CD4-positive, alpha-beta T cell treated with Interleukin-17A for 4 hours (primary cell): ENCODE data around the gene ADK.

Experiments used
- DNase-seq: peaks from one replicate; pipeline ENCODE4 v3.0.0-alpha.2; 2020; ENCODE audit warnings: mixed read lengths

The ADK gene

DNA sequence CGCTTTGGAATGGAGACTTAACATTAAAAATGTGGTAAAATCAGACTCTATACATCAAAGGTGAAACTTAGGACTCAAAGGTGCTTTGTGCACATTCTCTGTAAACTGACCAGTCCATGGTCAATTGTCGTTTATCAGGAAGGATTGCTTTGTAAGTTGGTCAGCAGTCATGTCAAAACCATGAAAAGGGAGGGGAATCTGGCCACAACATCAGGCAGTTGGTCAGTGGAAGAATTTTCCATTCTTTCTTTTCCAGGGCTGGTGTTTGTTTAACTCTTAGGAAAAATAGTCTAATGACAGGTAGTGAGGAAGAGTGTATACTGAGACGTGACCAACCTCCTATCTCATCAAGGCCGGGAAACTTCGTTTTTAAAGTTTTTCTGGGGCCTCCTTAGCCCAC is 226.5 kb downstream of the ADK start:
- DNase-seq, result no peak

DNA sequence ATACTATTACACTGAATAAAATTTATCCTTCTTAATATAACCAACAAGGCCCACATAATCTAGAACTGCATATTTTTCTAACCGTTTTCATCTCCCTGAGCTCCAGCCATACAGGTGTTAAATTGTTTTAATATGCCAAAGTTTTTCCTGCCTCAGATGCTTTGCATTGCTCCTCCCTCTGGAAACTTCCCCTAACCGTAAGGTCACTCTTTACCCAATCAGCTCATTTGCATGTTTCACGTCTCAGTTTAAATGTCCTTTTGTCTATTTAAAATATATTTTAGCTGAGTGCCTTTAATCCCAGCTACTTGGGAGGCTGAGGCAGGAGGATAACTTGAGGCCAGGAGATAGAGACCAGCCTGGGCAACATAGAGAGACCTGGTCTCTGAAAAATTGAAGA is 228.5 kb downstream of the ADK start:
- no peak for DNase-seq

DNA sequence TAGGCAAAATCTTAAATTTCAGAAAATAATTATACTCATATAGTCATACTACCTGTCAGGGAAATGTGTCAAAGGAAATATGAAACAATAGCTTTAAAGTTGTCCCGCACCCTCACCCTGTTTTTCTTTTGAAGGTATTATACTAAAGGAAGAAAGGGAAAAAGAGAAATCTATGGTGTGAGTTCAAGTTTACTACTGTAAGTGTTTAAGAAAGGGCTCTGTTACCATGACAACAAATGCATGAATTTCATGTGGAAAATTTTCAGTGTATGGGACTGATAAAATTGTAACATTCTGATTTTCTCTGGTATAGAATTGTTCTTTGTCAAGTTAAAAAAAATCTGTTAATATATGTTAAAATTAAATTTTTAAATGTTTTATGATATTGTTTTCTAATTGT is 229.8 kb downstream of the ADK start:
- DNase-seq, result no peak

DNA sequence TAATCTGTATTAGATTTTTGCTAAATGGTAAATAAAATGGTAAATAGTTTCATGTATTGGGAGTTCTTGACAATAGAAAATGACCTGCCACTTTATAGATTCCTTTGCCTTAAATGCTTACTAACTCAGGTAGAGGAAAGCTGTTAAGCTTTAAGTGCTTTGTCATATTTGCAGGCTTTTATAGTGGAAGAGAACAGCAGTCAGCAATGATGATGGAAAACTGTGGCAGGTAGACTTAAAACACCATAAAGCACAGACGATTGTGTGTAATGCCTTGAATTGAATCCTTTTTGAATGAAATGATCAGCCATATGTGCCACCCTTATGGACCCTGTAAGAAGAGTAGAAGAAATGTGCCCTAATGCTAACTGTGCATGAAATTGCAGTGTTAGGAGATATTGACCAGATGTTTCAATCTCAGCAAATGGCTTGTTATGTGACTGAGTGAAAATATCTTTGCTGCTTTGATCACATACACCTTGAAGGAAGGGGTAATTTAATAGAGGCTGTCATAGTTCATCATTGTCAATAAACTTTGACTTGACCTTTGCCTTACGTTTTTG is 230.4 kb downstream of the ADK start:
- DNase-seq, result no peak

DNA sequence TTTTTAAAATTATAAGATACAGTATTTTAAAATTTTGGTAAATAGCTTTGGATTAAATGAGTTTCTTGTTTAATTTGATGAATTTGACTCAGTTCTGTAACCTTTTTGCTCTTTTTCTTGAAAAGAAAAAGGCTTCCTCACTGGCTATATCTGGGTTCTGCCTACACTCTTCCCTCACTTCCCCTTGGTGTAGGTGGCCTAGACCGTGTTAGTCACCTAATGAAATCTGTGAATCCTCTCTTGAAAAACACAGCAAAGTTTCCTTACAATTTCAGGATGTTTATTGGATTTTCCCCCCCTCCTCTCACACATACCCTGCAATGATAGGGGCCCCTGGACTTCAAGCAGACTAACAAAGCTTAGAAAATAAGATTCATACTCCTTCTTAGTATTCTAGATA is 231.6 kb downstream of the ADK start:
- DNase-seq, result peak; percentile 4

DNA sequence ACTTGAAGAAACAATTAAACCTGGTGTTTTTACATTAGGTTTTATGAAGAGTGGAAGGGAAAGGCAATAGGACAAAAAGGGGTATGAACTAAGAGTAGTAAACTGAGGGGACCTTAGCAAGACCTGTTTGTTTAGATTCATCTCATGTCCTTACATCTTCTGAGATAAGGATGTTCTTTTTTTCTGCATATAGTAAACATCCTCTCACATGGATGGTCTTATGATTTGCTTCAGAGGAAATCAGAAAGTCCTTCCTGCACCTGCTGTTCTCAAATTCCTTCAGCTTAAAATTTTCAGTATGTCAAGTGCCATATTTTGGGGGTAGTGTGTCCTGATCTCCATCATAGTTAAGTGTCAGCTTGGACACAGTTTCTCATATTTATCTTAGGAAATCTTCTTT is 232.6 kb downstream of the ADK start:
- no peak for DNase-seq

DNA sequence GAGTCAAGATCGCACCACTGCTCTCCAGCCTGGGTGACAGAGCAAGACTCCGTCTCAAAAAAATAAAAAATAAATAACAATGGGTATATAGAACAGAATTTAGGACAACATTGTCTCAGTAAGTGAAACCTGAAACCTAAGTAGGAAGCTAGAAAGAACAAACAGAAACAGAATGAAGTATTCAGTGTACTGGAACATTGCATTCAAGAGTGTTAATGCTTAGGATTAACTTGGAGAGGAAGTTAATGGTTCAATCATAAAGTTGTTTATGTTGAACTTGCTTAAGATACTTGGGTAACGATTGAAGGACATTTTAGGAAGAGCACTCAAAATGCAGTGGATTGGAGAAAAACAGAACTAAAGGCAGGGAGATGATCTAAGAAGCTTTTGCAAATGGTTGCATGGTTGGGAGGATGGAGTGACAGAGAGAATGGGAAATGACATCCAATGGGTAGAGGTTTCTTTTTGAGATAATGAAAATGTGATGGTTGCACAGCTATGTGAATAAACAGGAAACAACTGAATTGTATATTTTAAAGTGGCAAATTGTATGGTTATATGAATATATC is 233.7 kb downstream of the ADK start:
- no peak for DNase-seq

DNA sequence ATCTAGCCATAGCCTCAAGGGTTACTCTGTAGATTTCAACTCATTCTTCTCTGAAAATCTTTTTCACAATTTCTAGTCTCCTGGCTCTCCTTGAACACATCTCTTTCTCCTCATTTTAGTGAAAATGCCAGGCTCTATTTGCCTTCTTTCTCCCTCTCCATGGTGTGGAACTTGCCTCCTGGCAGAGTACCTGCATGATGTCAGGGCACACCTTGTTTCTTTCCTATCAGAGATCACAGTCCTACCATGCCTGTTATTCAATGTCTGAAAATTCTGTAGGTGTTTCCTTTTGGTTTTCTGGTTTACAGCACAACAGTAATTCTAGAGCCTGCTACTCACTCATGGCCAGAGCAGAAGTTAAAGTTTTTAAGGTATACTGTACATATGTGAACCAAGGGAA is 237.8 kb downstream of the ADK start:
- no peak for DNase-seq

DNA sequence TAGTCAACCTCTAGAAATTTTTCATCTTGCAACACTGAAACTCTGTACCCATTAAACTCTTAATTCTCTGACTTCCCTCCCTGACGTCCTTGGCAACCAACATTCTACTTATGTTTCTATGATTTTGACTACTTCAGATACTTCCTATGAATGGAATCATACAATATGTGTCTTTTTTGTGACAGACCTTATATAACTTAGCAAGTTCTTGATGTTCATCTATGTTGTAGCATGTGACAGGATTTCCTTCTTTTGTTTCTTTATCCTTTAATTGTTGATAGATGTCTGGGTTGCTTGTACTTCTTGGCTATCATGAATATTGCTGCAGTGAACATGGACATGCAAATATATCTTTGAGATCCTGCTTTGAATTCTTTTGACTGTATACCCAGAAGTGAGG is 240.8 kb downstream of the ADK start:
- DNase-seq, result no peak

DNA sequence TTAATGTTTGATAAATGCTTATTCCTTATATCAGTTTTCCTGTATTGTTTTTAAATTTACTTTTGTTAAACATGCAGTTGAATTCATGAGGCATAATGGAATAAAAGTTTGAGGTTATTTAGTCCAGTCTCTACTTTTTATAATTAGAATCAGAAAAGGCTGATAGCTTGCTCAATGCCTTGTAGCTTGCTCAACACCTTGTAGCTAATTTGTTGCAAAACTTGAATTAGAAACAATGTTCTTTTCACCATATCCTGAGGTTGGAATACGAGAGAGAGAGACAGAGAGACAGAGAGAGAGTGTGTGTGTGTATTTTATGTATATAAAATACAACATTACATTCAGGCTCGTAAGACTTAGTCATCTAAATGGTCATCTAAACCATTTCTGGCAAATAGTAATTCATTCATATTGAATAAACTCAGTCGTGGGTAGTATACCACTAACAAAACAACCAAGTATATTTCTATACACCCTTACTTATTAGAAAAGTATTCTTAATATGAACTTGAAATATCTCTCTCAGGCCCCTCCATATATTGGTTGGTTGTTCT is 243.5 kb downstream of the ADK start:
- no peak for DNase-seq

DNA sequence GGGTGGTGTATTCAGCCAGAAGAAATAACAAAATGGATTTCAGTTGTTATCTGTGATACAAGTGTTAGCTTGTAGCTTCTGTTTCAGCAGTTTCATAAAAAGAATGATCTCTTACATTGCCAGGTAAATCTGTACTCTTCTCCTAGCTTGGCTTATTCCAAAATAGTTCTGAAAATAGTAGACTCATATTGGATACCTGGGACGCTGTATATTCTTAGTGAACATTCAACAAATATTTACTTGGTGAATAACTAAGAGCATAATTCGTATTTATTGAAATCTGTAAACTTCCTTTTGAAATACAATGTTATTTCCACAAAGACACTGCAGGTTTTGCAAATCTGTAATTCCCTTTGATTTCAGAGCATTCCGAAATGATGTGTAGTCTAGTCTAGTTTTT is 249.2 kb downstream of the ADK start:
- no peak for DNase-seq

DNA sequence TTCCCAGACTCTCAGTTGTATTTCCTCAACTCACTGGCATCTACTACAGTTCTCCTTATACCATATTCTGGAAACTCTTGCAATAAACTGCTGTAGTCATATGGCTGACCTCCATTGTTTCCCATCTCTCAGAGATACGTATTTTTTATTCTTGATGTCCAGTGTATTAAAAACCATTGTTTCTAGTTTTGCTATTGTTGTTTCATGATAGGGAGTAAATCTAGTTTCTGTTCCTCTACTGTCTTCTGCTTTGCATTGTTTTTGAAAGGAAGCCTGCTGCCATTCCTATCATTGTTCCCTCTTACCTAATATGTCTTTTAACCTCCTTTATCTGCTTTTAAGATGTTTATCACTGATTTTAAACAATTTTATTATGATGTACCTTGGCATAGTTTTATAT is 255.0 kb downstream of the ADK start:
- DNase-seq, result no peak

DNA sequence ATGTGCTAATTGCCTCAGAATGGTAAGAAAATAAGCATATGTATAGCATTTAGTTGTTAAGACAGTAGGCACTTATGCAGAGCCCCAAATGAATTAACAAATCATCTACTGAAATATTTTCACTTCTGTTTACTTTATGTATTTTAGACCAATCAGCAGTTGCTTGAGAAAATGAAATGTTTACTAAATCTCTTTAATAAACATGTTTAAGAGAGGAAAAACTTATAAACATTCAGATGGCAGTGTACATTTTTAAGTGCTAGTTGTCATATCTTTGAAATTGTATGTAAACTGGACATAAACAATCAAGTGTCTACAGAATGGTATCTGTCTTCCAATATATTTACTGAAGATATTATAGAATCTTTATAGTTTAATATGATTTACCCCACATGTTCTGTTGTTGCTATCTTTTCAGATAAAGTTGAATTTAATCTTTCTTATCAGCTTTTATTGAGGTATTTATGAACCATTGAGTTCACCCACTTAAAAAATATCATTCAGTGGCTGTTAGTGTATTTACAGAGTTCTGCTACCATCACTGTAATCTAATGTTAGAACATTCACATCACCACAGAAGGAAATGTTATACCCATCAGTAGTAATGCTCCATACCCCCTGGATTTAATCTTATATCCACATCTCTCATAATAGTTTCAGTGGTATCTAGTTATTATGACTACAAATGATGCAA is 264.3 kb downstream of the ADK start:
- DNase-seq, result no peak

DNA sequence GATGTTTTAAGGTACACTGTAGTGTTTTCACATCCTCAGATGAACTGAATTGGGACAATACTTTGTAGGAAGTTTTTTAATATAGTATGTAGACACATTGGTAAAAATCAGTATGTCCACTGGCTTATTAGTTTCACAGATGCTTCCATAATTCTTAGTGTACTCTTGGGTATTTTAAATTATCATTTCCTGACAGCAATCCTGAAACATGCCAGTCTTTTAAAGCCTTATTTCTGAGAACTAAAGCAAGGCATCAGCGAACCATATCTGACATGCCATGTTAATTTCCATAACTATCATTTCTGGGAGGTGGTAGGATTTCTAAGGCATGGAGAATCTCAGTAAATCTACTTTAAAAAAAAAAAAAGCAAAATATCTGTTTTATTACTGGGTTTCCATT is 266.4 kb downstream of the ADK start:
- no peak for DNase-seq

DNA sequence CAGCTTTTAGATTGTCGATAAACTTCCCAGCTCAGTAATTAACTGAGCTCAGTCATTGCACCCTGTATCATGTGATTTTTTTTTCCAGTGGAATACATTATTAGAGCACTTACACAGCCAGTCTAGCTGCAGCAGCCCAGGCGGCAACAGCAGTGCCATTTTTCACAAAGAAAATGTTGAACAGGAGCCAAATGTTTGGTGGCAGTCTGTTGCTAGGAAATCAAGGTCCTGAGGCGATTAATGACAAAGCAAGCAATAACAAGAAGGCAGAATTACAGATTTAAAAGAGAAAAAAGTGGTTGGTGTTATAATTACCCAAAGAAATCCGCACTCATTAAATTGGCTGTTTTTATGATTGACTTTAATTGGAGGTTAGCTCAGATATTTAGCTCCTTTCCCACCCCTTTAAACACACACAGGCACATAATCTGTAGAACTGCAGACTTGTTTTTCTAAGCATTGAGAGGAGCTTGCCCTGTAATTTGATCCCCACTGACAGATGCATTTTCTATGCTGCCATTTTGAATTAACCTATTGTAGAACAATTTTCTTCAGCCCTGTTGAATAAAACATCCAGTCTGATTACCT is 267.4 kb downstream of the ADK start:
- DNase-seq, result no peak

DNA sequence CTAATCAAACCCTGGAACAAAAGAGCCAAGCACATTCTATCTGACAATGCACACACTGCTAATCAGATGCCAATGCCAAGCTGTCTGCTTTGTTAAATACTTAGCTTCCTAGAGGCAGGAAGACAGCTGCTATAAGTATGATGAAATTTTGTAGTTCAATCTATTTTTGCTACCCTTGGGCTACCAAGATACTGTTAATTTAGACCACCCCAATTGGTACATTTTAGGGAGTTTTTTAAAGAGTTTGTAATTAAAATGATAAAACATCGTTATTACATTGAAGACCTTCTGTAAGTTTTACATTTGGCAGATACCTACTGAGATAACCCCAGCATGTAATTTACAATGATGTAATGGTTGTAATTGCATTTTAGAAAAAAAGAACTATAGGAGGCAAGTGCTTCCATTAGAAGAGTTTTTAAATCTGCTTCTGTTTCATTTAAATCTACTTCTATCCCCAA is 268.5 kb downstream of the ADK start:
- no peak for DNase-seq

DNA sequence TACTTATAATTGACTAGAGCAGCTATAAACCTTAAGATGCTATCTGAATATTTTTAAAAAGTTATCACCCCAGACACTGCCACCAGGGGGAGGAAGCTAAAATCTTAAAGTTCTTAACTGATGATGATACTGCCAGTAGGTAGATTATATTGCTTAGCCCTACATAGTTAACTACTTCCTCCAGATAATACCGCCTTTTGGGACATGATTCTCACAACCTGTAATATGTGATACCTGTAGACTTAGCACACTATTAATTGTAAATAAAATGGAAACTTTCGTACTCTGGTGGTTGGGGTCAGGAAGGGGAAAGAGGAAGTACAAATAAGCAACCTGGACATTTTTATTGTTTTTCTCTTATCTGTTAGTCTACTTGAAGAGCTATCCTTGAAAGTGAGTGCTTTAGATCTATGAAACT is 268.9 kb downstream of the ADK start:
- DNase-seq, result peak; percentile 49

DNA sequence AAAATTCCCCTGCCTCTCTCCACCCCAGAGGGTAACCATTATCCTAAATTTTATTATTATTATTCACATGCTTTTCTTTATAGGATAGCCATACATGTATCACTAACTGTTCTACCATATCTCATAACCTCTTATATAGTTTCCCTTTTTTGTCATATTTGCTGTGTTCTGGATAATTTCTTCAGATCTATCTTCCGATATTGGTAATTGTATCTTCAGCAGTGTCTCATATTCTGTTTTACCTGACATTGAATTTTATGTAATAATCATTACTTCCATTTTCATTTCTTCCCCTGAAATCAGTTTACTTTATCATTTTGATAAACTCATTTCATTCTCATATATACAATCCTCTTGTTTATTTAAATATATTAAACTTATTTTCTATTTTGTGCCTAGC is 273.5 kb downstream of the ADK start:
- no peak for DNase-seq

DNA sequence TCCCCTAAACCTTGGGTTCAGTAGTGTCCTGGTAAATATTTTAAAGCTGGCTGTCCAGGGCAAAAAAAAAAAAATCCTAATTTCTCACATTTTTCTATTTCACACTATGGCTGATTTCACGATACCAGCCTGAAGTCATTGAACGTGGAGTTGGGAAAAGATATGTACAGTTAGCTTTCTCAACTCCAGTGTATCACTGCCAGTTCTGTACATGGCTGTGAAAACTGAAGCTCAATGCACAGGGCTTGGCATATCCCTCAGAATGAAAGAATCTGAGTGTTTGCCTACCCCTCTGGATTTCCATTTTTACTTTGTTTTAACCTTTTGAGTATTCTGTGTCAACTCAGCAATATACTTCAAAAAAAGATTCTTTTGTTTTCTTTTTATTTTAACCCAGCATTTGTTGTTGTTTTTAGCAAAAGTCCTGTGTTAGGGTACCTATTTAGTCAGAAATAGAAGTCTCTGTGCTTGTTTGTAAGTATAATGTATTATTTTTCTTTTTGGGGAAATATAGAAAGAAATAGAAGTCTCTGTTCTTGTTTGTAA is 274.5 kb downstream of the ADK start:
- DNase-seq, result no peak

DNA sequence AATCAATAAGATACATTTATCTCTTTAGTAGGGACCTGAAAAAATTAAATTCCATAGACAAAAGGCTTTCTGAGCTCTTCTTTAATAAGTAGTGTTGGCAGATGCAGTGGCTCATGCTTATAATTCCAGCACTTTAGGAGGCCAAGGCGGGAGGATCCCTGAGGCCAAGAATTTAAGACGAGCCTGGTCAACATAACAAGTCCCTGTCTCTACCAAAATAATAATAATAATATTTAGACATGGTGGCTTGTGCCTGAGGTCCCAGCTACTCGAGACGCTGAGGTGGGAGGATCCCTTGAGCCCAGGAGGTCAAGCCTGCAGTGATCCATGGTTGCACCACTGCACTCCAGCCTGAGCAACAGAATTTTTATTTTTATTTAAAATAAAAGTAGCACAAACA is 280.8 kb downstream of the ADK start:
- DNase-seq, result no peak

DNA sequence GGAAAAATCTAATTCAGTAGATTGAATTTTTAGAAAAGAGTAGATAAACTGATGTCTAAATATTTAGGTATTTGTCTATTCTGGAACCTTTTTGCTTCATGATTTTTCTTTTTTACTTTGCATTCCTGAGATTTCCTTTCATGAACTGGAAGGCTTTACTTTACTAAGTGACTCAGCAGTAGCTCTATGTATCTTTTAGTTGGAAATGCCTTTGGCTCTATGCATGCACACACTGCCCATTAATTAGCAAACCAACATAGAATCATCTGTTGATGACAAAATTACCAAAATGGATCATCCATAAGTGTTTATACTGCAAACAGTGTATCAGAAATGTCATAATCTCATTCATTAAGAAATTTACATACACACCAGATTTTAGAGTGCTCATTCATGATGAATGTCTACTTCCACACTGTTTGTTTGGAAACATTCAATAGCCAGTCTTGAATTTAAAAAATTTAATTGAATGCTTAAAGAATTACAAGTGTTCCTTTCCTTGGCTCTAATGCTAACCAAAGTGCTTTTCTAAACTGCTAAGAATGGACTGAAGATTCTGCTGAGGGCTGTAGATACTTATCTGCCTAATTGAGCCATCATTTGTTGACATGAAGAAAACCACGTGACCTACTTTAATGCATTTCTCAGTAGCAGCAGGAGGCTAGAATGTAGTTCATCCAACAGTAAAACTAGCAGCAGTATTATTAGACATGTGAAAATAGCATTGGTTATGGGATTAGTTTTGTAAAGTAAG is 282.0 kb downstream of the ADK start:
- no peak for DNase-seq

DNA sequence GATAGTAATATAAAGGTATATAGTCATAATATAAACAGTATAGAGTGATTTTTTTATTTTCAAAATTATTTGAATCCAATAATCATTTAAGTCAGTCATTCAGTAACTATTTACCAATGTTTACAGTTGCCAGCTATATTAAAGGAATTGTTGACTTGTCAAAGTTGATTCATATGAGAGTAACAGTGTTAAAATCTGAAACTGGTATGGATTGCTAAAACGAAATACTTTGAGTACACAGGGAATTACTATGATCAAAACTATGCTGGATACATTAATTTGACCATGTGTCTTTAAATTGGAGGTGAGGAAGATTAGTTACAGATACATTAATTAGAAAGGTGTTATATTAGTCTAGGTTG is 282.6 kb downstream of the ADK start:
- DNase-seq, result no peak

DNA sequence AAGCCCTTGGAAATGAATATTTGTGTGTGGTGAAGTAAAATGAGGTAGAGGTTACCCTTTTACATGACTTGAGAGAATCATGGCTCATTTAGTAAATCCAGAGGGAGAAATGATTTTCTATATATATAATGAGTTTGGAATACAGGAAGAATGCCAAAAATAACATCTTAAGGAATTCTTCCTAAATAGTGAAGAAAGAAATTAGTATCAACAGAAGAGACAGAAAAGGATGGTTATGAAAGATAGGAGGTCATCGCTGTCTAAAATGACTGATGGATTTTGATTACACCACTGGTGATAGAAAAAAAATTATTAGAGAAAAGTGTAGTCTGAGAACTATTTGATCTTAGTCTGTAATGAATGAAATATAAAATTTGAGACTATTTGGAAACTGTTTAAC is 283.0 kb downstream of the ADK start:
- no peak for DNase-seq
